ENCODE data around the gene ELOVL6. TPM values are rescaled to one million over a fixed set of nuclear protein-coding genes. Genes with fewer than 3 reads are reported as not detected.

Gene ELOVL6
- total and polyA plus RNA-seq, 10 of the 15 experiments (the other 5 are each of a cell fraction or from before 2014, with no cell fraction given) = 3.9 to 33.5 (median 8.1) TPM

DNA sequence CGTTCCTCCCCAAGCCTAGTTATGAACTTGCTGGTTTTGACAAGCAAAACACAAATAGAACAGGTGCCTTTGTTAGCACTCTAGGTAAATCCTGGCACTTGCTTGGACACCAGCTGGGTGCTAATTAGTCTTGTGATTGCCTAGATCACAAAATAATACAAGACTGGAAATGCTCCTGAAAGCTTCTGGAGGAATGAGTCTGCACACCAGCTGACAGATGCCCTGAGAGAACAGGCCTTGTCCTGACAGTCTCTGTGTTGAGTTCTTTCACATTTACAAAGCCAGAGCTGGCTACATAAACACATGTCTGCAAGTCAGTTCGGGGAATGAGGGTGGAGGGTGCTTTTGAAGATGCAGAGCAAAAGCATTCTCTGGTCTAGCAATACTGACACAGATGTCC lies 93.8 kb downstream of the ELOVL6 start:
- ChIA-PET POLR2A (no interaction called here), CTCF (interaction anchor here (1.0 kb wide), 1 partner anchor 55 kb away, joined by 4 read pairs; no protein-coding TSS in a partner anchor)
- H3K4me1 ChIP-seq (ENCODE audit: control insufficient read depth, insufficient read depth, low read length) = peaks cover 26% of the 10 kb centered on the region

More for the DNA sequence above, 93.8 kb downstream of the ELOVL6 start:
- intact Hi-C loops (cut with micrococcal nuclease; ENCODE audit: unreplicated experiment) (loop anchor here (5.0 kb wide), 2 partner anchors 47 to 93 kb away; partner anchors contain the start of gene ELOVL6), in situ Hi-C loops (cut with MboI) (no loop called here)
- ATAC-seq (no peak), FAIRE-seq (no peak), DNase-seq (ENCODE audit: low read depth, low spot score) (no peak)
- H3K4me2 ChIP-seq (ENCODE audit: control insufficient read depth, insufficient read depth) = no peak overlapping the region
- no peak overlapping the region for H3K27ac ChIP-seq (ENCODE audit: control insufficient read depth, insufficient read depth)
- TF ChIP-seq ZNF687 (IDR thresholded peaks at IDR 0.05) (no peak), EED (IDR thresholded peaks at IDR 0.05; ENCODE audit: low read depth) (no peak), YBX1 (IDR thresholded peaks at IDR 0.05) (no peak), STAT1 (conservative IDR thresholded peaks at IDR 0.05) (no peak), HDGF (IDR thresholded peaks at IDR 0.05) (no peak), ZNF207 (IDR thresholded peaks at IDR 0.05; ENCODE audit: borderline replicate concordance) (no peak), MYC (IDR thresholded peaks at IDR 0.05; ENCODE audit: insufficient read depth, insufficient read length, insufficient replicate concordance, low read length, severe bottlenecking) (no peak), ETV6 (conservative IDR thresholded peaks at IDR 0.05 in 1 of 2, IDR thresholded peaks at IDR 0.05 in 1 of 2; ENCODE audit: borderline replicate concordance in 1 of 2, low read depth in 1 of 2) (no peak), FOS (IDR thresholded peaks at IDR 0.05; ENCODE audit: borderline replicate concordance, extremely low read depth, insufficient read length) (no peak)
- TF ChIP-seq, protein P1, sequence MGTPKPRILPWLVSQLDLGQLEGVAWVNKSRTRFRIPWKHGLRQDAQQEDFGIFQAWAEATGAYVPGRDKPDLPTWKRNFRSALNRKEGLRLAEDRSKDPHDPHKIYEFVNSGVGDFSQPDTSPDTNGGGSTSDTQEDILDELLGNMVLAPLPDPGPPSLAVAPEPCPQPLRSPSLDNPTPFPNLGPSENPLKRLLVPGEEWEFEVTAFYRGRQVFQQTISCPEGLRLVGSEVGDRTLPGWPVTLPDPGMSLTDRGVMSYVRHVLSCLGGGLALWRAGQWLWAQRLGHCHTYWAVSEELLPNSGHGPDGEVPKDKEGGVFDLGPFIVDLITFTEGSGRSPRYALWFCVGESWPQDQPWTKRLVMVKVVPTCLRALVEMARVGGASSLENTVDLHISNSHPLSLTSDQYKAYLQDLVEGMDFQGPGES (IDR thresholded peaks at IDR 0.05) = no peak
- TF ChIP-seq, protein P2, sequence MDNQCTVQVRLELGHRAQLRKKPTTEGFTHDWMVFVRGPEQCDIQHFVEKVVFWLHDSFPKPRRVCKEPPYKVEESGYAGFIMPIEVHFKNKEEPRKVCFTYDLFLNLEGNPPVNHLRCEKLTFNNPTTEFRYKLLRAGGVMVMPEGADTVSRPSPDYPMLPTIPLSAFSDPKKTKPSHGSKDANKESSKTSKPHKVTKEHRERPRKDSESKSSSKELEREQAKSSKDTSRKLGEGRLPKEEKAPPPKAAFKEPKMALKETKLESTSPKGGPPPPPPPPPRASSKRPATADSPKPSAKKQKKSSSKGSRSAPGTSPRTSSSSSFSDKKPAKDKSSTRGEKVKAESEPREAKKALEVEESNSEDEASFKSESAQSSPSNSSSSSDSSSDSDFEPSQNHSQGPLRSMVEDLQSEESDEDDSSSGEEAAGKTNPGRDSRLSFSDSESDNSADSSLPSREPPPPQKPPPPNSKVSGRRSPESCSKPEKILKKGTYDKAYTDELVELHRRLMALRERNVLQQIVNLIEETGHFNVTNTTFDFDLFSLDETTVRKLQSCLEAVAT (IDR thresholded peaks at IDR 0.05) = no peak
- RAD21 ChIA-PET (ENCODE audit: unreplicated experiment) = no interaction called here
- no peak overlapping the region for H2AFZ ChIP-seq (ENCODE audit: control insufficient read depth, low read depth, low read length)
- H3K36me3 ChIP-seq (ENCODE audit: control insufficient read depth in 2 of 2, insufficient read depth in 2 of 2, low read length in 1 of 2) = no peaks in the 10 kb centered on the region
- H4K20me1 ChIP-seq (ENCODE audit: control insufficient read depth, insufficient read depth) = no peaks in the 10 kb centered on the region
- no peaks in the 10 kb centered on the region for H3K27me3 ChIP-seq (replicated peaks in 1 of 2; ENCODE audit: control insufficient read depth in 2 of 2, insufficient read depth in 2 of 2, low read length in 1 of 2)
- SMC1A ChIA-PET (ENCODE audit: uncharacterized antibody, unreplicated experiment) = interaction anchor here (1.0 to 1.9 kb wide), 2 partner anchors 9 to 16 kb away, joined by 3 to 6 read pairs; no protein-coding TSS in a partner anchor
- H3K9me3 ChIP-seq (replicated peaks; ENCODE audit: control insufficient read depth, insufficient read depth, low read length) = no peaks in the 10 kb centered on the region
- BruUV-seq (replicated peaks) = no TSS peak
- H3K4me3 ChIP-seq = no peak overlapping the region
- no peaks in the 10 kb centered on the region for H3K79me2 ChIP-seq (ENCODE audit: control insufficient read depth, insufficient read depth, low read length)
- WGBS (ENCODE audit: insufficient coverage, insufficient replicate concordance, low lambda C conversion rate, missing lambda C conversion rate) = 97% methylated on average over 2 of the region's 2 CpGs
- H3K9ac ChIP-seq (ENCODE audit: control insufficient read depth, insufficient read depth, low read length) = no peak overlapping the region
